Activated CD4-positive, alpha-beta memory T cell treated with anti-CD3 and anti-CD28 coated beads for 36 hours (primary cell): ENCODE measurements around the gene ANTXRL. TPM values are rescaled to one million over a fixed set of nuclear protein-coding genes. Genes with fewer than 3 reads are reported as not detected.
A peak's percentile ranks its signal among the peaks of the same experiment; 100 is the strongest.
"Not testable (repeated sequence)": the region's sequence is repeated elsewhere in the genome, so short reads cannot be mapped to it uniquely, and the experiment has no call there.

Experiments used
- CTCF ChIA-PET: fragments of 350-600 bp; sonication (Branson Sonifier 250); formaldehyde crosslinking; loops from one replicate; lab custom pipeline; 2021; ENCODE audit warnings: antibody characterized with exemption, inconsistent platforms; lab: Charles Lee
- POLR2A ChIA-PET: fragments of 350-600 bp; sonication (Branson Sonifier 250); formaldehyde crosslinking; loops from one replicate; lab custom pipeline; 2021; ENCODE audit warnings: antibody characterized with exemption; lab: Charles Lee
- DNase-seq: peaks from one replicate; pipeline ENCODE4 v3.0.0-alpha.2; 2020
- H3K27ac Mint-ChIP-seq: one replicate; pipeline ENCODE4 v1.8.0; 2021; ENCODE audit warnings: mixed read lengths
- H3K27me3 Mint-ChIP-seq: one replicate; pipeline ENCODE4 v1.8.0; 2021; ENCODE audit warnings: mixed read lengths
- H3K36me3 Mint-ChIP-seq: one replicate; pipeline ENCODE4 v1.8.0; 2021; ENCODE audit warnings: mixed read lengths
- H3K4me1 Mint-ChIP-seq: one replicate; pipeline ENCODE4 v1.8.0; 2021; ENCODE audit warnings: low read depth, mixed read lengths
- H3K4me3 Mint-ChIP-seq: one replicate; pipeline ENCODE4 v1.8.0; 2021; ENCODE audit warnings: mild to moderate bottlenecking, mixed read lengths
- H3K9me3 Mint-ChIP-seq: one replicate; pipeline ENCODE4 v1.8.0; 2021; ENCODE audit warnings: mixed read lengths
- intact Hi-C: fragments of 100-400 bp; cut with micrococcal nuclease; formaldehyde crosslinking; loops from one replicate; pipeline ENCODE4 v1.15.1; 2023
- total RNA-seq, 2 experiments: library from RNA; stranded (reverse); gene quantifications; one replicate each; pipeline ENCODE4 v1.2.3, GENCODE V29; 2021

ANTXRL gene
- total RNA-seq, 2 experiments from 2014 or later, result not detected

- DNase-seq, H3K9me3 Mint-ChIP-seq, POLR2A ChIA-PET, CTCF ChIA-PET, H3K4me3 Mint-ChIP-seq, intact Hi-C loops, H3K36me3 Mint-ChIP-seq, H3K27ac Mint-ChIP-seq, H3K27me3 Mint-ChIP-seq: not testable (repeated sequence)
- peaks cover 30% of the 10 kb centered on the region for H3K4me1 Mint-ChIP-seq
These were observed 23.8 kb upstream of the ANTXRL start for GRCh38 chr10:46262906-46263560.

- CTCF ChIA-PET, result no interaction called here
- DNase-seq, result peak; percentile 7
- Mint-ChIP-seq H3K4me3 (no peak overlapping the region), H3K9me3 (no peaks in the 10 kb centered on the region), H3K27me3 (no peaks in the 10 kb centered on the region), H3K36me3 (peaks cover 5% of the 10 kb centered on the region), H3K4me1 (peaks cover 27% of the 10 kb centered on the region), H3K27ac (no peak overlapping the region)
- POLR2A ChIA-PET, result no interaction called here
- intact Hi-C loops, result no loop called here
These were observed 22.9 kb upstream of the ANTXRL start for GRCh38 chr10:46263831-46264268.

- intact Hi-C loops, result no loop called here
- H3K9me3 Mint-ChIP-seq, result no peaks in the 10 kb centered on the region
- H3K4me3 Mint-ChIP-seq, result no peak overlapping the region
- no peak overlapping the region for H3K27ac Mint-ChIP-seq
- H3K4me1 Mint-ChIP-seq, result peaks cover 26% of the 10 kb centered on the region
- no peaks in the 10 kb centered on the region for H3K27me3 Mint-ChIP-seq
- DNase-seq, result no peak
- POLR2A ChIA-PET, result no interaction called here
- CTCF ChIA-PET, result interaction anchor here (1.4 kb wide), 1 partner anchor 8 kb away, joined by 4 read pairs; no protein-coding TSS in a partner anchor
- H3K36me3 Mint-ChIP-seq, result peaks cover 5% of the 10 kb centered on the region
These were observed 22.5 kb upstream of the ANTXRL start for GRCh38 chr10:46264336-46264735.

- POLR2A ChIA-PET, result no interaction called here
- Mint-ChIP-seq H3K9me3 (no peaks in the 10 kb centered on the region), H3K27me3 (no peaks in the 10 kb centered on the region), H3K4me1 (peaks cover 31% of the 10 kb centered on the region), H3K36me3 (peaks cover 5% of the 10 kb centered on the region), H3K4me3 (no peak overlapping the region), H3K27ac (no peak overlapping the region)
- peak; percentile 8 for DNase-seq
- intact Hi-C loops, result loop anchor here (5.0 kb wide), 2 partner anchors 173 to 233 kb away; partner anchors contain the start of gene NCOA4
- CTCF ChIA-PET, result interaction anchor here (1.4 kb wide), 1 partner anchor 8 kb away, joined by 4 read pairs; no protein-coding TSS in a partner anchor
These were observed 21.9 kb upstream of the ANTXRL start for GRCh38 chr10:46264737-46265368.

GRCh38 chr10:46265566-46266305, 21.1 kb upstream of the ANTXRL start:
- H3K27me3 Mint-ChIP-seq, H3K9me3 Mint-ChIP-seq, H3K36me3 Mint-ChIP-seq, H3K4me3 Mint-ChIP-seq, H3K27ac Mint-ChIP-seq, POLR2A ChIA-PET: not testable (repeated sequence)
- peak; percentile 7 for DNase-seq
- H3K4me1 Mint-ChIP-seq, result peaks cover 35% of the 10 kb centered on the region
- intact Hi-C loops, result loop anchor here (5.0 kb wide), 2 partner anchors 173 to 233 kb away; partner anchors contain the start of gene NCOA4
- CTCF ChIA-PET, result interaction anchor here (0.6 to 1.4 kb wide), 2 partner anchors 9 to 516 kb away, joined by 3 to 4 read pairs; no protein-coding TSS in a partner anchor

GRCh38 chr10:46266306-46266985, 20.4 kb upstream of the ANTXRL start:
- ChIA-PET CTCF (no interaction called here), POLR2A (no interaction called here)
- Mint-ChIP-seq H3K27ac (no peak overlapping the region), H3K4me1 (peaks cover 39% of the 10 kb centered on the region), H3K4me3 (no peak overlapping the region), H3K9me3 (no peaks in the 10 kb centered on the region), H3K36me3 (peaks cover 5% of the 10 kb centered on the region), H3K27me3 (no peaks in the 10 kb centered on the region)
- DNase-seq, result peak; percentile 8
- intact Hi-C loops, result loop anchor here (5.0 kb wide), 2 partner anchors 174 to 234 kb away; partner anchors contain the start of gene NCOA4

- H3K36me3 Mint-ChIP-seq, result no peaks in the 10 kb centered on the region
- no peak overlapping the region for H3K27ac Mint-ChIP-seq
- H3K4me3 Mint-ChIP-seq, result no peak overlapping the region
- peaks cover 42% of the 10 kb centered on the region for H3K4me1 Mint-ChIP-seq
- H3K27me3 Mint-ChIP-seq, result no peaks in the 10 kb centered on the region
- H3K9me3 Mint-ChIP-seq, result no peaks in the 10 kb centered on the region
- ChIA-PET POLR2A (no interaction called here), CTCF (no interaction called here)
- intact Hi-C loops, result loop anchor here (5.0 kb wide), 2 partner anchors 175 to 235 kb away; partner anchors contain the start of gene NCOA4
- peak; percentile 8 for DNase-seq
These were observed 19.4 kb upstream of the ANTXRL start for GRCh38 chr10:46267132-46267985.

- Mint-ChIP-seq H3K4me3 (no peak overlapping the region), H3K4me1 (peaks cover 50% of the 10 kb centered on the region), H3K9me3 (no peaks in the 10 kb centered on the region), H3K27me3 (no peaks in the 10 kb centered on the region), H3K36me3 (no peaks in the 10 kb centered on the region), H3K27ac (no peak overlapping the region)
- ChIA-PET CTCF (interaction anchor here (1.3 to 1.5 kb wide), 2 partner anchors 12 to 15 kb away, joined by 5 to 8 read pairs; no protein-coding TSS in a partner anchor), POLR2A (interaction anchor here (0.8 kb wide), 1 partner anchor 16 kb away, joined by 3 read pairs; no protein-coding TSS in a partner anchor)
- DNase-seq, result peak; percentile 83
- intact Hi-C loops, result loop anchor here (5.0 kb wide), 2 partner anchors 176 to 236 kb away; partner anchors contain the start of gene NCOA4
These were observed 18.5 kb upstream of the ANTXRL start for GRCh38 chr10:46268076-46268881.

- H3K9me3 Mint-ChIP-seq, H3K36me3 Mint-ChIP-seq, POLR2A ChIA-PET, H3K4me3 Mint-ChIP-seq, H3K27me3 Mint-ChIP-seq, H3K27ac Mint-ChIP-seq: not testable (repeated sequence)
- DNase-seq, result peak; percentile 55
- peaks cover 51% of the 10 kb centered on the region for H3K4me1 Mint-ChIP-seq
- CTCF ChIA-PET, result interaction anchor here (1.0 to 1.5 kb wide), 3 partner anchors 11 to 14 kb away, joined by 3 to 8 read pairs (median 5); no protein-coding TSS in a partner anchor
- intact Hi-C loops, result loop anchor here (1.0 to 10.0 kb wide), 5 partner anchors 15 to 685 kb away; partner anchors contain the start of gene NCOA4
These were observed 17.2 kb upstream of the ANTXRL start for GRCh38 chr10:46269554-46270053.
